NCI-H1694 treated with DMSO at 0.1 percent for 48 hours (cell line): Measurements from ENCODE around the gene CHCT1.
"Not testable (repeated sequence)": the region's sequence is repeated elsewhere in the genome, so short reads cannot be mapped to it uniquely, and the experiment has no call there.

Experiments used
- DNase-seq: peaks from one replicate; lab custom pipeline; 2025; lab: John Stamatoyannopoulos, UW

The CHCT1 gene

DNA sequence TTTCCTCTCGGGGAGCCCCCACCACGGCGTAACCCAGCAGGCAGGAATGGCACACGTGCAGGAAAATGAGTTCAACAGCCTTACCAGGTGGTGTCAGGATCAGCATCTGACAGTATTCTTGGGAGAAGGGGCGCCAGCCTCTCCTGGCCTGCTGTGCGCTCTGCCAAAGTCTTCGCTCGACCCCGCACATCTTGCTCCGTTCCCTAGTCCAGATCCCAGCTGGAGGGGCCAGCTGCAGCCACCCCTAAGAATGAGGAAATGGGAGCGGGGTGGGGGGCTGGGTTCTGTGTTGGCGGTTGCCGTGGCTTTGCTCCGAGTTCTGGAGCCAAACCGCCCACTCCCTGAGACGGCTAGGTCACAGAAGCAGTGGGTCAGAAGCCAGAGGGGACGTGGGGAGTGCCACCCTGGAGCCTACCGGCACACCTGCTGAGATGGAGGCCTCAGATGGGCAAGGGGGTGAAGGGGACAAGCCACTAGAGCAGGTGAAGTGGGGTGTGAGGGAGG is at the start of gene CHCT1:
TSS of gene CHCT1 (plus strand) at position 328 of the 504 bp plus-strand sequence. CDS start at position 432, 104 bp downstream.
- DNase-seq: no peak

DNA sequence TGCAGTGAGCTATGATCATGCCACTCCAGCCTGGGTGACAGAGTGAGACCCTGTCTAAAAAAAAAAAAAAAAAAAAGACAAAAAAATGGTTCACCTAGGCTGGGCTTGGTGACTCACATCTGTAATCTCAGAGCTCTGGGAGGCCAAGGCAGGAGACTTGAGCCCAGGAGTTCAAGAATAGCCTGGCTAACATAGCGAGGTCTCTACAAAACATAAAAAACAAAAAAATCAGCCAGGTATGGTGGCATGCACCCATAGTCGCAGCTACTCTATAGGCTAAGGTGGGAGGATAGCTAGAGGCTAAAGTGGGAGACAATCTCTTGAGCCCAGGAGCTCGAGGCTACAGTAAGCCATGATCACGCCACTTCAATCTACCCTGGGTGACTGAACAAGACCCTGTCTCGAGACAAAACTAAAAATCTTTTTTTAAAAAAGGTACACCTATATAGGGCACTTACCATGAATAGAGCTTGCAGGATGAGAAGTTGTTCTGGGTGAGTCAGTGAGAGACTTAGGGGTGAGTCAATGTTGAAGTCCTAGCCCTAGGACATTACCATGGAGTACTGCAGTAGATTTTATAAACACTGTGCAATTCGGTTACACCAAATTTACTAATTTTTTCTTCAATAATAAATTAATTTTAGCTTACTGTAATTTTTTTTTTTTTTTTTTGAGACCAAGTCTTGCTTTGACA is 49.4 kb upstream of the CHCT1 start:
- DNase-seq: no peak

DNA sequence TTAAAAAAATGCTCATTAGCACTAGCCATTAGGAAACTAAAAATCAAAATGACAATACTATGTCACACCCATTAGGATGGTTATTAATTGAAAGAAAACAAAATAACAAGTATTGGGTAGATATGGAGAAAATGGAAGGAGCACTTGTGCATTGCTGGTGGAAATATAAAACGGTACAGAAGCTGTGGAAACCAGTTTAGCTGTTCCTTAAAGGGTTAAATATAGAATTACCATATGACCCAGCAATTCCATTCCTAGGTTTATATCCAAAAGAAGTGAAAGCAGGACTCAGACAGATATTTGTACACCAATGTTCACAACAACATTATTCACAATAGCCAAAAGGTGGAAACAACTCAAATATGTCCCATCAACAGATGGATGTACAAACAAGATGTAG is 44.1 kb upstream of the CHCT1 start:
- DNase-seq: not testable (repeated sequence)

DNA sequence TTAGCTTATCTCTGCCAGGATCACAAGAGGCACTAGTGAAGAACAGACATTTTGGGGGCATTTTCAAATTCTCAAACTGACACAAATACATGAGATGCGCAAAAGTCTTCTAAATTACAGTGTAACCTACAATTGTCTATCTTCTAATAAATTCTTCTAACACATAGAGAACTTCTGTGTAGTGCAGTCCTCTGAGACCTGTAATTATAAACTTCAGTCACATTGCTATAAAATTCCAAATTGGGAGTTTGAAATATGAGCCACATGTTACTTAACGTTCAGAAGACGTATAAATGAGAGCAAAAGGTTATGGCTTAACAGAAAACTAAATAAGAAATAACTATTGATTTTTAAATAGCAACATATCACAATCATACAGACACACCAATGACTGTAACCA is 42.8 kb upstream of the CHCT1 start:
- not testable (repeated sequence) for DNase-seq

DNA sequence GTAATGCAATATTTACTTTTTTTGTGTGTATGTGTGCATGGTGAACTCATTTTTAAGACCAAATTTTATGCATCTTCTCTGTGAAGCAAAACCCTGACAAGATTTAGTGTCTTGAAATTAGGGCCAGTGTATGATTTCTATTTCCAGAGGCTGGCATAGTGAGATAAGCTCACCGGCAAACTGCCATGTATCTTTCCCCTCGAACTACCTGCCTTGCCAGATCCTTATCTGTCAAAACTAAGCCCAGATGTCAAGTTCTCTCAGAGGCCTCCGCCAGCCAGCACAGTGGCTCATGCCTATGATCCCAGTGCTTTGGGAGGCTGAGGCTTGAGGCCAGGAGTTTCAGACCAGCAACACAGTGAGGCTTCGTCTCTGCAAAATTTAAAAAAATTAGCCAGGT is 40.3 kb upstream of the CHCT1 start:
- DNase-seq: no peak

DNA sequence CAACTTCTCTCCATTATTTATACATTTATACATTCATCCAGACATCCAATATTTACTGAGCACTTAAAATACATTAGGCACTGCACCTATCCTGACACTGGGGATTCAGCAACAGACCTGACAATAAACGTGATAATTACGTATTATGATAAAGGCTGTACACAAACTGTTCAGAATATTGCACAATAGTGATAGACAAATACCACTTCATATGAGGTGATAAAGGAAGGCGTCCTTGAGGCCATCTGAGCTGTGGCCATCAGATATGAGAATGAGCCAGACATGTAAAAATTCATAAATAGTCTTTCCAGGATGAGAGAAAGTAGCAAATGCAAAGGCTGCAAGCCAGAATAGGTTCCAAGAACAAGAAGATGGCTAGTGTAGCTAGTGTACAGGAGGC is 38.9 kb upstream of the CHCT1 start:
- DNase-seq: no peak

DNA sequence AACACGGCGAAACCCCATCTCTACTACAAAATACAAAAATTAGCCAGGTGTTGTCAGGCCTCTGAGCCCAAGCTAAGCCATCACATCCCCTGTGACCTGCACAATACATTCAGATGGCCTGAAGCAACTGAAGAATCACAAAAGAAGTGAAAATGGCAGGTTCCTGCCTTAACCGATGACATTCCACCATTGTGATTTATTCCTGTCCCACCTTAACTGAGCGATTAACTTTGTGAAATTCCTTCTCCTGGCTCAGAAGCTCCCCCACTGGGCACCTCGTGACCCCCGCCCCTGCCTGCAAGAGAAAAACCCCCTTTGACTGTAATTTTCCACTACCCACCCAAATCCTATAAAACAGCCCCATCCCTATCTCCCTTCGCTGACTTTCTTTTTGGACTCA is 37.4 kb upstream of the CHCT1 start:
- not testable (repeated sequence) for DNase-seq

GRCh38 chr17:60386147-60387058 is 35.9 kb upstream of the CHCT1 start:
- no peak for DNase-seq

- DNase-seq: no peak
Observed at GRCh38 chr17:60387666-60388065, 34.6 kb upstream of the CHCT1 start.

- DNase-seq: no peak
Observed at GRCh38 chr17:60388742-60389141, 33.5 kb upstream of the CHCT1 start.

GRCh38 chr17:60390186-60390585 is 32.1 kb upstream of the CHCT1 start:
- no peak for DNase-seq

DNA sequence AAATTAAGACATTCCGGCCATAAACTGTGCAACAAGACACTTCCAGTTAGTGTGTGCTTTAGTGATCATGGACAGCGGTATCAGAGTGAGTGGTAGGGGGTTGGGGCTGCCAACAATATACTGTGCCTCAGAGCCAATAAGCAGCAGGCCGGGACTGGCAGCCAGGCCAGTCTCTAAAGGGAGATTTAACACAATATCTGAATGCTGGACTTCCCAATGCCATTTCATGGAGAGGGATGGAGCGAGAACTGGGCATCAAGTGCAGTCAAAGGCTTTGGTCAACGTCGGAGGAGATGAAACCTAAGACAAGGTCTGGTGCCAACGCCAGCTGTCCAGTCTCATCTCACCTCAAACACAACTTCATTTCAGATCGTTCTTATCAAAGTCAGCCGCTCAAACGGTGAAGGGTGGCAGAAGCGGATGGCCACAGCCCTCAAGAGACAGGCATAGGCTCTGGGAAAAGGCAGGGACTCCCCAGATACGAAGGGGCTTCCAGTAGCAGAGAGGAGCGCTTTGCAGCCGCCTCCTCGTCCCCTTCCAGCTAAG is 31.3 kb upstream of the CHCT1 start:
- DNase-seq: peak; percentile 24

DNA sequence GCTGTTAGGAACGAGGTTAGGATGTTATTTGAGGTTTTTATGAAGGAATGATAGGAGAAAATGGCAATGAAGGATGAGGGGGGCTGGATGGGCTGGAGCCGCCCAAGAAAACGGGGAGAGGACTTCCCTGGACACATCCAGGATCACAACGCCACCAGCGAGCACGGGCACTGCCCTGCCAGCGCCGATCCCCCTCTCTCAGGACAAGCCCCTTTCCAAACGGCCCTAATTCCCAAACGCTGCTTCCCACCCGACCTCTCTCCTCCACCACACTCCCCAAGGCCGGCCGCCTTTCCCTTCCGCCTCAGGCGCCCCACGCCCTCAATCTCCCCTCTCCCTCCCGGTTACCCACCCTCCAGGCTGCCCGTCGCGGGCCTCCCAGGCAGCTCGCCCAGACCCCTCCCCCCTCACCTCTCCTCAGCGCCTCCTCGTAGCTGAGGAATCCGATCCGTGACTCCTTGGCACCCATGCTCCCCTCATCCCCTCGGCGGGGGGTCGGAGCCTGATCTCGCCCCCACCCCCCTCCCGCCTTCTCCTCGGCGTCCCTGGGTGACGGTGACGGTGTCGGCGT is 30.7 kb upstream of the CHCT1 start:
- no peak for DNase-seq

DNA sequence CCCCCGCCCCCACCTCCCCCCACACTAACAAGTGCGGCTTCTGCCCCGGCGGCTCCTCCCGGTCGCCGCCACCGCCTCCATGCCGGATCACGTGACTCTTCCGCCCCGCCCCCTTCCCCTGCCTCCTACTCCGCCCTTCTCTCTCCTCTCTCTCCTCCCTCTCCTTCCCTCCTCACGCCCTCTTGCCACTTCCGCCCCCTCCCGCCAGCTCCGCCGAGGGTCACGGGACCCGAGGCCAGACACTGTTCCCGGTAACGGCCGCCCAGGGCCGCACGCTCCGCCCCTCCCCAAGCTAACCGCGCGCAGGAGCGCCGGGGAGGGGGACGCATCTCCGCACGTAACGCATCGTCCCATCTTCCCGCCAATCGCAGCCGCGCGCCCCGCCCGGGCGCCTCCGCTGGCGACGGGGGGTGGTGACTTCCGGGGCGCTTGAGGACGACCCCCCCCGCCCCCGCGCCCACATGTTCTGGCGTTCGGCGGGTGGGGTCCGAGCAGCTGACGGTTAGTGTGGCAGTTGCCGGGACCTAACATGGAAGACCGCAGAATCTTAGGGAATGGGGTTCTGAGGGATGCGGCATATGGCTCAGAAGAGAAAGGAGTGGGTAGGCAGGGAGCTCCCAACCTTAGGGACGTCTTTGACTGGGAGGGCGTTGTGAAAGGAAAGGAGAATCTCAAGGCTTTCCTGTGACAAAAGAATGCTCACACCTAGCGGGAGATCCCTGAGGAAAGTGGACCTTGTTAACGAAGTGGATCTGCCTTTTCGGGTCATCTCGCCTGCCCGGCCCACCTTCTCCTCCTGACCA is 30.0 kb upstream of the CHCT1 start, which contains the start of gene USP32:
TSS of gene USP32 (minus strand) at position 92 of the 803 bp plus-strand sequence. CDS start 194 bp downstream, outside the sequence.
- peak; percentile 95 for DNase-seq

GRCh38 chr17:60392845-60393702 is 29.2 kb upstream of the CHCT1 start:
- peak; percentile 57 for DNase-seq

- no peak for DNase-seq
Observed at GRCh38 chr17:60393840-60394723, 28.2 kb upstream of the CHCT1 start.

DNA sequence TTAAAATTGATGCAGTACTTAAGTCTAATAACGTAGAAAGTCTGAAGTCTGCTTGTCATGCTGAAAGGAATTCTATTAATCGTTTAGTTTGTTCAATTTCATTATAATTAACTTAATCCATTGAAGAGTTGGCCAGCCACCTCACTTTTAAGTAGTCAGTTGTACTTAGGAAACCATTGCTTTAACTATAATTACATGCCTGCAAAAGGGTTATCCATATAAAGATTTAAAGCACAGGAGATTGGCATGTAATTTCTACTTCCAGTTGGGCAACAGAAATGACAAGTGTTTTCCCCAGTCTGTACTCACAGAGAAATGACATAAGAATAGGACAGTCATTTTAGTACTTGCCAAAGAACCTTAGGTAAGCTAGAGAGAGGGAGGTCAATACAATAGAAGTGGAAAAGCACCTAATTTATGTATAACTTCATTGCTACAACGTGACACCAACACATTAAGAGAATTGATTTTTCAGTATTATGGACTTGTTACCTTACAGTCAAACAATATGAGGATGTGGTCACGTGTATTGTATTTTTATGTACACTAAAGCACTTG is 26.7 kb upstream of the CHCT1 start:
- DNase-seq: no peak

DNA sequence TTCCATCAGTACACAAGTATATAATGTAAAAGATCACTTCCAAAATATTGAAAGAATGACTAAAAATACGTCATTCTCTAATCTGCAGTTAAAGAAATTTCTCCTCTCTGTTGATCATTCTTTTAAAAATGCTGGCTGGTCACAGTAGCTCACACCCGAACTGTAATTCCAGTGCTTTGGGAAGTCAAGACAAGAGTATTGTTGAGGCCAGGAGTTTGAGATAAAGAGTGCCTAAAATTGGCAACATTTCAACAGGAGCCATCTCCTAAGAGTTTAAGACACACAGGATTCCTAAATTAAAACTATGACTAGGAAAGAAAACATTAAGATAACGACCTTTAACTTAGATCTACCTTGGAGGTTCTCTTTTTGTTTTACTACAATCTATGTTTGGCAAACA is 25.9 kb upstream of the CHCT1 start:
- no peak for DNase-seq
